Erythroblast (primary cell): ENCODE results near the gene AURKAIP1.

Source experiments
- DNase-seq, 2 experiments: peaks; one replicate each; lab custom pipeline; 2025; lab: John Stamatoyannopoulos, UW
- GATA1 ChIP-seq: IDR thresholded peaks from 2 replicates; pipeline ENCODE4 v1.6.1; 2011; ENCODE audit warnings: low read depth, mild to moderate bottlenecking, control low read depth, low read length, moderate library complexity
- POLR2A ChIP-seq: IDR thresholded peaks from 2 replicates; pipeline ENCODE4 v1.6.1; 2011; ENCODE audit warnings: mild to moderate bottlenecking, low read length

The AURKAIP1 gene

GRCh38 chr1:1345860-1346500 lies 29.0 kb downstream of the AURKAIP1 start:
- TF ChIP-seq POLR2A, result no peak
- DNase-seq, result no peak

- no peak for DNase-seq
- no peak for TF ChIP-seq POLR2A
- no peak for TF ChIP-seq GATA1
Measured at GRCh38 chr1:1345384-1345783, 29.6 kb downstream of the AURKAIP1 start.

GRCh38 chr1:1344655-1345361 lies 30.2 kb downstream of the AURKAIP1 start:
- DNase-seq, result peak; percentile 27 to 62

GRCh38 chr1:1343811-1344421 lies 31.1 kb downstream of the AURKAIP1 start:
- TF ChIP-seq GATA1 (no peak), POLR2A (no peak)
- DNase-seq, result no peak

More at GRCh38 chr1:1344655-1345361, 30.2 kb downstream of the AURKAIP1 start:
- TF ChIP-seq GATA1 (no peak), POLR2A (no peak)

DNA sequence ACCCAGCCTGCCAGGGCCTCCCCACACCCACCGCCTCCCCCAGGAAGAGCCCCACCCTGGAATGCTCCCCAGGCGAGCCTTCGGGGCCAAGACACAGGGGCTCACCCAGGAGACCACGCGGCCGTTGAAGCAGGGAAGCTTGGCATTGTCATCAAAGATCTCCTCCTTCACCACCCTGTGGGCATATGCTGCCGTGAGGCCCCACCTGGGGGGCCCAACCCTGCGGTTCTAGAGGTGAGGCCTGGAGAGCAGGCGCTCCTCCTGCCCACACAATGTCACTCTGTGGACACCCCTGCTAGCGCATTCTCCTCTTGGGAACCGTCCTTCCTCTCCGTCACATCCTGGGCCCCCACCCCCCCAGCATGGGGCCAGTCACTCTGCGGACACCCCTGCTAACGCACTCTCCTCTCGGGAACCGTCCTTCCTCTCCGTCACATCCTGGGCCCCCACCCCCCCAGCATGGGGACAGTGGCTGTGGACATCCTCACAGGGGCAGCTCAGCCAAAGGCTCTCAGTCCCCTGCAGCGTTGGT lies 32.4 kb downstream of the AURKAIP1 start:
- TF ChIP-seq GATA1 (no peak), POLR2A (no peak)
- no peak for DNase-seq

GRCh38 chr1:1342061-1342562 lies 32.9 kb downstream of the AURKAIP1 start:
- TF ChIP-seq POLR2A (no peak), GATA1 (no peak)
- no peak for DNase-seq

- TF ChIP-seq GATA1 (no peak), POLR2A (no peak)
- DNase-seq, result no peak
Measured at GRCh38 chr1:1341549-1342021, 33.4 kb downstream of the AURKAIP1 start.

GRCh38 chr1:1340791-1341548 lies 34.0 kb downstream of the AURKAIP1 start:
- no peak for TF ChIP-seq GATA1
- TF ChIP-seq POLR2A, result no peak
- no peak for DNase-seq

- DNase-seq, result no peak
- TF ChIP-seq POLR2A (no peak), GATA1 (no peak)
Measured at GRCh38 chr1:1340185-1340584, 34.8 kb downstream of the AURKAIP1 start.

GRCh38 chr1:1338278-1338677 lies 36.7 kb downstream of the AURKAIP1 start:
- DNase-seq, result no peak
- TF ChIP-seq GATA1 (no peak), POLR2A (no peak)

- TF ChIP-seq POLR2A (no peak), GATA1 (no peak)
- peak in 1 of 2 experiments; percentile 29 for DNase-seq
Measured at GRCh38 chr1:1337793-1338147, 37.2 kb downstream of the AURKAIP1 start.

DNA sequence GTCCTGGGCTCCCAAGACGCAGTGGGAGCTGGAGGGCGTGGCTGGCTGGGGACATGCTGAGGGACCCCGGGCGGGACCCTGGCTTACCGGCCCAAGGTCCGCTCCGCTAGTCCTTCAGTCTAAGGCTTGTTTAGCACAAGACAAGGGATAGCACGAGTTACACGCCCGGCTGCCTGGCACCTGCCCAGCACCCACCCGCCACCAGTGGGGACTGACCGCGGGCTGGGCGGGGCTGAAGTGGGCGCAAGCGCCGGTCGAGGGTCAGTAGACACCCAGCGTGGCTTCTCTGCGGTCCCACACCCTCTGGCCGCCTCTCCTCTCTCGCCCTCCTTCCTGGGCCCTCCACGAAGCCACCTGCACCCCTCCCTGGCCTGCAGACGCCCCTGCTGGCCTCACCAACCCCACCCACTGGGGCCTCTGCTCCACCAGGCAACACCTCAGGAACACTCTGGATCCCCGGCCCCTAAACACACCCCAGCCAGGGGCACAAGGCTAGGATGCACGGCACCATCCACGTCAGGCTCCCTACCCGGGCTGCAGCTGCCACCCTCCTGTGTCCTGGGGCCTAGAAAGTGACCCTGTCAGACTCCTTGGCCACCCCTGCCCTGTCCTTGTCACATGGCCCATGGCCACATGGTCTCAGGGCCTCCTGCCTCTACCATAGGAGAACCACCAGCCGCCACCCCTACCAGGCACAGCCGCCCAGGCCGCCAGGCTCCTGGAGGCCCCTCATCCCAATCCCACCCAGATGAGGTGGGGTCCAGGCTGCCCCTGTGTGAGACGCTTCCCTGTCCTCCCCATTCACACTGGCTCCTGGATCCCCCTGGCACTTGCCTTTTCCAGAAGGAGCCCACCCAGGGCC lies 37.8 kb downstream of the AURKAIP1 start:
- TF ChIP-seq POLR2A (no peak), GATA1 (no peak)
- no peak for DNase-seq
